ENCODE results near the gene PIM1. TPM values are rescaled to one million over a fixed set of nuclear protein-coding genes. Genes with fewer than 3 reads are reported as not detected.

Gene PIM1
- total and polyA plus RNA-seq, 9 of the 15 experiments (the other 6 are each of a cell fraction or from before 2014, with no cell fraction given) = 19.0 to 789 (median 212) TPM

DNA sequence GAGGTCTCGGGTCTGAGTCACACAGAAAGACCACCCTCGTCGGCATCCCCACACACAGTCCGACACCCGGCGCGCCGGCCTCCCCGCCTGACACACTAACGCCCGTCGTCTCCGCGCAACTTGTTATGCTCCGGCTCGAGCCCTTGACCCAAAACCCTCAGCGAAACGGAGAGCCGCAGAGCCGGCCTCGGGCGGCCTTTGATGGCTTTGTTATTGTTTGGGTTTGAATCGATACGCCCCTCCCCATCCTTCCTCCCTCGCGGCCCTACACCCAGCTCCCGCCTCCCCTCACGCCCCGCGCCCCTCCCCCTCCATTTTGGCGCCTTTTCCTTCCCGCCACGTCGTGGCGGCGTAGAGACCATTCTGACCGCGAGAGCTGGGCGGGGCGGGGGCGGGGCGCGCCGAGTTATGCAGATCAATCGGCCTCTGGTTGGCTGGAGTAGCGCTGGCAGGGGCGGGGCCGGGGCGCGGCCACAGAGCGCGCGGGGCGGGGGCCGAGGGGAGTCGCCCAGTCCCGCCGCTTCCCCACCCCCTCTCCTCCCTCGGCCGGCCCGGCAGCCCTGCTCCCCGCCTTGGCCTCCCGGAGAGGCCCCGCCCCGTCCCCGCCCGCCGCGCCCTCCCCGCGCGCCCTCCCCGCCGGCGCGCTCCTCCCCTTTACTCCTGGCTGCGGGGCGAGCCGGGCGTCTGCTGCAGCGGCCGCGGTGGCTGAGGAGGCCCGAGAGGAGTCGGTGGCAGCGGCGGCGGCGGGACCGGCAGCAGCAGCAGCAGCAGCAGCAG is at the start of gene PIM1 (continued):
- TF ChIP-seq, protein P1, sequence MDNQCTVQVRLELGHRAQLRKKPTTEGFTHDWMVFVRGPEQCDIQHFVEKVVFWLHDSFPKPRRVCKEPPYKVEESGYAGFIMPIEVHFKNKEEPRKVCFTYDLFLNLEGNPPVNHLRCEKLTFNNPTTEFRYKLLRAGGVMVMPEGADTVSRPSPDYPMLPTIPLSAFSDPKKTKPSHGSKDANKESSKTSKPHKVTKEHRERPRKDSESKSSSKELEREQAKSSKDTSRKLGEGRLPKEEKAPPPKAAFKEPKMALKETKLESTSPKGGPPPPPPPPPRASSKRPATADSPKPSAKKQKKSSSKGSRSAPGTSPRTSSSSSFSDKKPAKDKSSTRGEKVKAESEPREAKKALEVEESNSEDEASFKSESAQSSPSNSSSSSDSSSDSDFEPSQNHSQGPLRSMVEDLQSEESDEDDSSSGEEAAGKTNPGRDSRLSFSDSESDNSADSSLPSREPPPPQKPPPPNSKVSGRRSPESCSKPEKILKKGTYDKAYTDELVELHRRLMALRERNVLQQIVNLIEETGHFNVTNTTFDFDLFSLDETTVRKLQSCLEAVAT (IDR thresholded peaks at IDR 0.05) = peak; percentile 79 to 83; a peak in 3 of 4 replicates
- TF ChIP-seq CCNT2 (IDR thresholded peaks at IDR 0.05; ENCODE audit: borderline replicate concordance, extremely low read depth, insufficient read length, low read depth, low read length) (peak; percentile 65), ETV5 (CRISPR knock-in tag; IDR thresholded peaks at IDR 0.05; ENCODE audit: low read depth) (peak; percentile 55; the same call in 1 of the 2 replicates), MYC (IDR thresholded peaks at IDR 0.05; ENCODE audit: low read depth, low read length) (peak; percentile 43), MYC (CRISPR knock-in tag; IDR thresholded peaks at IDR 0.05; ENCODE audit: borderline replicate concordance, low read depth) (peak; percentile 15; the same call in 1 of the 2 replicates), HSF4 (CRISPR knock-in tag; IDR thresholded peaks at IDR 0.05; ENCODE audit: borderline replicate concordance) (peak; percentile 20; the same call in 1 of the 2 replicates), XRCC5 (IDR thresholded peaks at IDR 0.05; ENCODE audit: low read depth, low read length) (peak; percentile 4; the same call in 1 of the 2 replicates), SRSF9 (IDR thresholded peaks at IDR 0.05; ENCODE audit: borderline replicate concordance, low read depth, low read length) (no peak), BRD9 (IDR thresholded peaks at IDR 0.05; ENCODE audit: low read depth, partially characterized antibody) (peak; percentile 77), TOE1 (IDR thresholded peaks at IDR 0.05; ENCODE audit: borderline replicate concordance) (peak; percentile 61; the same call in 1 of the 2 replicates), TOE1 (CRISPR knock-in tag; IDR thresholded peaks at IDR 0.05; ENCODE audit: borderline replicate concordance, low read depth) (no peak), PRMT5 (CRISPR knock-in tag; IDR thresholded peaks at IDR 0.05) (0 out of 2 replicates have a peak, but pooled peaks have one; percentile 27), NONO (IDR thresholded peaks at IDR 0.05; ENCODE audit: low read depth in 2 of 2, low read length in 1 of 2) (no peak)
- TF ChIP-seq, protein P2, sequence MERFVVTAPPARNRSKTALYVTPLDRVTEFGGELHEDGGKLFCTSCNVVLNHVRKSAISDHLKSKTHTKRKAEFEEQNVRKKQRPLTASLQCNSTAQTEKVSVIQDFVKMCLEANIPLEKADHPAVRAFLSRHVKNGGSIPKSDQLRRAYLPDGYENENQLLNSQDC (CRISPR knock-in tag; IDR thresholded peaks at IDR 0.05) = peak; percentile 78; the same call in 1 of the 2 replicates
